Gastrocnemius medialis (tissue), 4 donors: ENCODE results near the gene SPINDOC. TPM values are rescaled to one million over a fixed set of nuclear protein-coding genes. Genes with fewer than 3 reads are reported as not detected.

Source experiments
- ATAC-seq, 2 donors: fragments of 150-250 bp; one replicate each; pipeline ENCODE4 v1.9.1; 2016
- DNase-seq, 2 donors: peaks; one replicate each; pipeline ENCODE4 v3.0.0-alpha.2; 2019
- H3K27ac ChIP-seq, 4 donors: fragments of 200-600 bp; sonication (generic); 1 replicate in 1 of 4; 2 replicates in 3 of 4; pipeline ENCODE4 v1.5.1; 2016 to 2018; ENCODE audit warnings: mild to moderate bottlenecking in 2 of 4, moderate library complexity in 1 of 4
- H3K27me3 ChIP-seq, 3 donors: fragments of 200-600 bp; sonication (generic) in 2 of 3; 1 replicate in 1 of 3; 2 replicates in 2 of 3; pipeline versions ENCODE4 v1.5.1 to v1.6.0; 2016 to 2019; ENCODE audit warnings: mild to moderate bottlenecking in 1 of 3, moderate library complexity in 1 of 3
- H3K36me3 ChIP-seq, 2 donors: fragments of 200-600 bp; sonication (generic) in 1 of 2; one replicate each; pipeline ENCODE4 v1.5.1; 2017 to 2018
- H3K4me1 ChIP-seq, 2 donors: fragments of 200-600 bp; sonication (generic) in 1 of 2; one replicate each; pipeline ENCODE4 v1.5.1; 2016 to 2017; ENCODE audit warnings: mild to moderate bottlenecking in 2 of 2
- H3K4me3 ChIP-seq, 4 donors: fragments of 200-600 bp; sonication (generic) in 3 of 4; 1 replicate in 1 of 4; 2 replicates in 3 of 4; pipeline ENCODE4 v1.5.1; 2016 to 2019; ENCODE audit warnings: mild to moderate bottlenecking in 2 of 4
- H3K9me3 ChIP-seq, 3 donors: fragments of 200-600 bp; sonication (generic) in 2 of 3; 1 replicate in 1 of 3; 2 replicates in 2 of 3; pipeline ENCODE4 v1.5.1; 2016 to 2019
- CTCF ChIP-seq, 5 experiments: fragments of 450-650 bp in 3 of 5; fragments of 200-600 bp in 2 of 5; sonication (generic) in 2 of 5; IDR thresholded peaks in 4 of 5; conservative IDR thresholded peaks in 1 of 5; 1 replicate in 4 of 5; 2 replicates in 1 of 5; pipeline ENCODE4 v1.5.1; 2016 to 2019; ENCODE audit warnings: antibody characterized with exemption in 5 of 5, mild to moderate bottlenecking in 3 of 5, moderate library complexity in 3 of 5
- POLR2A ChIP-seq, 2 donors: fragments of 450-650 bp; IDR thresholded peaks; one replicate each; pipeline ENCODE4 v1.6.1; 2017; ENCODE audit warnings: antibody characterized with exemption in 2 of 2, mild to moderate bottlenecking in 2 of 2, moderate library complexity in 2 of 2
- in situ Hi-C, 4 donors: fragments of 200-750 bp; cut with MboI; loops; one replicate each; pipeline versions ENCODE4 v1.15.0 to v1.8.0; 2017; ENCODE audit warnings: low sequenced_read_pairs in 4 of 4
- intact Hi-C: fragments of 100-400 bp; cut with DNase I; formaldehyde crosslinking; loops from one replicate; pipeline ENCODE4 v1.15.1; 2023; ENCODE audit warnings: low total_unique reads
- total RNA-seq, 4 donors: library from RNA; depleted of rRNA; stranded (reverse); fragments of >200 nt; gene quantifications; one replicate each; pipeline versions ENCODE4 v1.1.0 to v1.2.3, GENCODE V29; 2016

SPINDOC gene
- total RNA-seq, 4 donors from 2014 or later, result 2.7 to 6.3 (median 3.5) TPM

GRCh38 chr11:63835158-63835545 lies 21.9 kb downstream of the SPINDOC start:
- Histone ChIP-seq H3K9me3 (no peaks in the 10 kb centered on the region), H3K27ac (no peak overlapping the region), H3K4me1 (peaks cover 12 to 14% of the 10 kb centered on the region in 2 donors), H3K27me3 (no peaks in the 10 kb centered on the region), H3K36me3 (no peaks in the 10 kb centered on the region), H3K4me3 (no peak overlapping the region)
- no peak for TF ChIP-seq CTCF (IDR thresholded peaks at IDR 0.05 in 4 of 5, conservative IDR thresholded peaks at IDR 0.05 in 1 of 5)
- no peak for TF ChIP-seq POLR2A (IDR thresholded peaks at IDR 0.05)
- intact Hi-C loops, result no loop called here
- ATAC-seq, result no peak
- DNase-seq, result no peak
- in situ Hi-C loops, result loop anchor here (5.0 to 25.0 kb wide), 4 partner anchors 110 to 327 kb away; partner anchors contain the start of gene MACROD1 (in 1 of the 4)

GRCh38 chr11:63837027-63837688 lies 23.9 kb downstream of the SPINDOC start:
- peak; percentile 44 to 51 for ATAC-seq
- peak overlapping the region; percentile 82 to 94 (median 84) for H3K27ac ChIP-seq
- in situ Hi-C loops, result loop anchor here (5.0 to 25.0 kb wide), 4 partner anchors 108 to 325 kb away; partner anchors contain the start of gene MACROD1 (in 1 of the 4)

GRCh38 chr11:63837739-63838138 lies 24.5 kb downstream of the SPINDOC start:
- in situ Hi-C loops (loop anchor here (5.0 to 25.0 kb wide), 4 partner anchors 107 to 325 kb away; partner anchors contain the start of gene MACROD1 (in 1 of the 4)), intact Hi-C loops (loop anchor here (1.0 to 2.0 kb wide), 5 partner anchors 35 to 311 kb away; partner anchors contain the start of gene ZFTA)
- ATAC-seq, result no peak
- Histone ChIP-seq H3K27me3 (no peaks in the 10 kb centered on the region), H3K4me1 (peaks cover 33 to 37% of the 10 kb centered on the region in 2 donors), H3K9me3 (no peaks in the 10 kb centered on the region), H3K27ac (peak overlapping the region; percentile 82 to 94 (median 84)), H3K4me3 (peak overlapping the region in 2 of 4 donors; percentile 29 to 80), H3K36me3 (no peaks in the 10 kb centered on the region)
- no peak for DNase-seq
- TF ChIP-seq CTCF (IDR thresholded peaks at IDR 0.05 in 4 of 5, conservative IDR thresholded peaks at IDR 0.05 in 1 of 5) (no peak), POLR2A (IDR thresholded peaks at IDR 0.05) (no peak)

More at GRCh38 chr11:63837027-63837688, 23.9 kb downstream of the SPINDOC start:
- no peak overlapping the region for H3K4me3 ChIP-seq
- TF ChIP-seq CTCF (IDR thresholded peaks at IDR 0.05 in 4 of 5, conservative IDR thresholded peaks at IDR 0.05 in 1 of 5) (peak; percentile 78 to 93 (median 86)), POLR2A (IDR thresholded peaks at IDR 0.05) (no peak)
- H3K27me3 ChIP-seq, result no peaks in the 10 kb centered on the region
- peaks cover 31 to 32% of the 10 kb centered on the region in 2 donors for H3K4me1 ChIP-seq
- no peaks in the 10 kb centered on the region for H3K9me3 ChIP-seq
- intact Hi-C loops, result loop anchor here (1.0 to 2.0 kb wide), 3 partner anchors 68 to 312 kb away; partner anchors contain the start of gene ZFTA
- peak; percentile 57 to 78 for DNase-seq
- no peaks in the 10 kb centered on the region for H3K36me3 ChIP-seq

- no peaks in the 10 kb centered on the region for H3K9me3 ChIP-seq
- DNase-seq (peak in 1 of 2 donors; percentile 19), ATAC-seq (no peak)
- H3K27ac ChIP-seq, result peak overlapping the region; percentile 82 to 94 (median 84)
- peaks cover 35 to 40% of the 10 kb centered on the region in 2 donors for H3K4me1 ChIP-seq
- TF ChIP-seq POLR2A (IDR thresholded peaks at IDR 0.05) (no peak), CTCF (IDR thresholded peaks at IDR 0.05 in 4 of 5, conservative IDR thresholded peaks at IDR 0.05 in 1 of 5) (no peak)
- no peaks in the 10 kb centered on the region for H3K27me3 ChIP-seq
- in situ Hi-C loops (loop anchor here (5.0 to 25.0 kb wide), 4 partner anchors 107 to 324 kb away; partner anchors contain the start of gene MACROD1 (in 1 of the 4)), intact Hi-C loops (loop anchor here (1.0 kb wide), 2 partner anchors 34 to 80 kb away; no protein-coding TSS in a partner anchor)
- peak overlapping the region; percentile 29 to 93 (median 56) for H3K4me3 ChIP-seq
- no peaks in the 10 kb centered on the region for H3K36me3 ChIP-seq
These were observed 25.0 kb downstream of the SPINDOC start for GRCh38 chr11:63838150-63838677.
